Endometrial microvascular endothelial cells (primary cell): ENCODE results near the gene L3MBTL4. TPM values are rescaled to one million over a fixed set of nuclear protein-coding genes. Genes with fewer than 3 reads are reported as not detected.
"Not testable (repeated sequence)": the region's sequence is repeated elsewhere in the genome, so short reads cannot be mapped to it uniquely, and the experiment has no call there.

Experiments used
- in situ Hi-C: cut with HindIII; loops from 2 replicates; pipeline ENCODE4 v1.10.0; 2017; ENCODE audit warnings: low sequenced_read_pairs, low pct_unique_long_range_greater_than_20kb; ENCODE audit errors: inconsistent ontology term
- total RNA-seq: library from RNA; depleted of rRNA; stranded (reverse); fragments of >200 nt; gene quantifications from one replicate; pipeline ENCODE4 v1.2.3, GENCODE V29; 2015; ENCODE audit errors: inconsistent ontology term

L3MBTL4 gene
- total RNA-seq, 1 donor from 2014 or later: under 0.01 TPM

GRCh38 chr18:6327895-6328620 lies 86.7 kb downstream of the L3MBTL4 start:
- in situ Hi-C loops: no loop called here

- in situ Hi-C loops: no loop called here
These were observed 87.2 kb downstream of the L3MBTL4 start for GRCh38 chr18:6327485-6327884.

DNA sequence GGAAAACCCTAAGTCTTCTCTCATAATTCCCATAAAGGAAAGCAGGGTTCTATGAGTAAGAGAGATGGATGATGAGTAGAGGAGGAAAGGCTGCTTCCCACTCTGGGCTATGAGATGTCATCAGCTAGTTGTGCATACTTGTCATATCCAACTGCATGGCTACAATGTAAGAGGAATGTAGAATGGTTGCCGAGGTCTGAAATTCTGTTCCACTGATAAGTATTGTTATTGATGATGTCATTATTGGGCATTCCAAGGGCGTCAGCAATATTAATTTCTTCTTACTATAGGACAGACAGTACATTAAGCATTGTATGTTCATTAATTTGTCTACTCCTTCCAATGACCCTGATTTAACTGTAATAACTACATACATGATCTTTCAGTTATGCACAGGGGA lies 88.1 kb downstream of the L3MBTL4 start:
- in situ Hi-C loops: no loop called here

GRCh38 chr18:6323319-6323889 lies 91.3 kb downstream of the L3MBTL4 start:
- in situ Hi-C loops: no loop called here

DNA sequence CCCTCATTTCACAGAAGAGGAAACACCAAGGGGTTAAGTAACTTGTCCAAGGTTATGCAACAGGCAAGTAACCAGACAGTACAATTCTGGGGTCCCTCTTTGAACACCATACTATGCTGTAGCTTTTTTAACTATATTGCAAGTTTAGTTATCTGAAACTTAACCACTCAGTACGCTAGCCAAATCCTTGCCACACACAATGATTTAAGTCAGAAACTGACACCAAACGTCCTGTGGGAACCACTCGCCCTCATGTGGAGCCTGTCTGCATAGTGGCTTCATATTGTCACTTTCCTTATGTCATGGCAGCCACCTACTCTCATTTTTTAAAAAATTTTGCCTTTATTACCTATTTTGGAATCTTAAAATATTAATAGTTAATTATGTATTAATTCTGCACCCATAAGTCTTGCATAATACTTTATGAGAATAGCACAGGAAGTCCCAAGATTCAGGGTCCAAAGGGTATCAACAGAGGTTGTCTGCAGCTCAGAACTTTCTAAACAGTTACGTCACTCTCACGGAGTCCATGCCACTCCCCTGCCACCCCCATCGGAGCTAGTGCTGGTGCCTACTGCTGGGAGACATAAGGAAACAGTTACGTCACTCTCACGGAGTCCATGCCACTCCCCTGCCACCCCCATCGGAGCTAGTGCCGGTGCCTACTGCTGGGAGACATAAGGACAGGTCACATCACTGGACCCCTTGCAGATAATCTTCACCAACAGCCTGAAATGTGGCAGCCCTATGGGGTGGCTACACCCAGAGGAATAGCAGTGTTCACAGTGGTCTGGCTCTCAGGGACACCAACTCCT lies 99.0 kb downstream of the L3MBTL4 start:
- in situ Hi-C loops: no loop called here

DNA sequence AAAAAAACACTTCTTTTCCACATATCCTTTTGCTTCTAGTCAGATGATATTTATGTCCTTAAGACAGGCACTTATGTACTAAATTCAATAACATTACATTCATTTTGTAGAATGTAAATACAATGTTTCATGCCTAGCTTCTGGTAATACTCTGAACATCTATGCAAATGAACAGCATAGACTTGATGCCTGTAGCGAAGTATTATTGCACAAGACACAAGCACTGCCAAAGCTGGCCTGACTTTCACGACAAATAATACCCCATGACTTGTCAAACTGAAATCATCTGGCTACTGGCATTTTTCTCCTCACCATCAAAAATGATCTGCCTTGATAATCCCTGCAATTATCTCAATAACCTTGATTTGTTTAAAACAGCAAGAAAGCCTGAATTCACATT lies 101.3 kb downstream of the L3MBTL4 start:
- in situ Hi-C loops: no loop called here

GRCh38 chr18:6311456-6312215 lies 103.1 kb downstream of the L3MBTL4 start:
- in situ Hi-C loops: no loop called here

- in situ Hi-C loops: no loop called here
These were observed 104.0 kb downstream of the L3MBTL4 start for GRCh38 chr18:6310714-6311113.

GRCh38 chr18:6297875-6298274 lies 116.8 kb downstream of the L3MBTL4 start:
- in situ Hi-C loops: no loop called here

- in situ Hi-C loops: no loop called here
These were observed 120.4 kb downstream of the L3MBTL4 start for GRCh38 chr18:6294148-6294784.

GRCh38 chr18:6289843-6290242 lies 124.9 kb downstream of the L3MBTL4 start:
- in situ Hi-C loops: no loop called here

DNA sequence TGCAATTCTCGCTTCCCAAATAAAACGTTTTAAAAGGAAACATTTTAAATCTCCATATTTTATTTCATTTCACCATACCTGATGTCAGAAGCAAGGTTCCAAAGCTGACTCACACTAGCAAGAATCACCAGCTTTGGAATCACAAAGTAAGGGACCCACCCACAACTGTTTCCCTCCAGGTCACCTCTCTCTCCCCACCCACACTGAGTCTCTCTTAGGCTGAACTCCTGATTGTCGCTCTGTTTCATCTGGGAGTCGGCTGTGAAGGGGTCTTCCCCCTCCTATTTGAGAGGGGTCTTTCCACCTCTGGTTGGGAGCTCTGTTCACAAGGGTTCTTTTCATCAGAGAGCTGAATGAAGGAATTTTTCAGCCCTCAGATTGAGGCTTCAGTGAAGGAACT lies 128.1 kb downstream of the L3MBTL4 start:
- in situ Hi-C loops: no loop called here

DNA sequence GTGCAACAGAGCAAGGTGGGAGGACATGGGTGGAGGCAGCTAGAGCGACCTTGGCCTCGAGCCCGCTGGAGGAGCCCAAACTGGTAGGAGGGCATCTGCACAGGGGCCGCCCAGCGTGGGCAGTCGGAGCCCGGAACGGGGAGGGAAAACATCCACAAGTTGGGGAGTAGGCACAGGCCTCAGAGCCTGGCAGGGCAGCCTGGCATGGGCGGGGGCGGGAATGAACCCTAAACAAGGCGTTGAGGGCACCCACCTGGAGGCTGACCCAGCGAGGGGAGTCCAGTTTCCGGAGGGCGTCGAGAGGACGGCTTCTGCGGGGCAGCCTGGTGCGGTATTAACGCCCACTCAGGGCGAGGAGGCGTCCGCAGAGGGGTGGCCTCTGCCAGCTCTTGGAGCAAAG lies 129.9 kb downstream of the L3MBTL4 start:
- in situ Hi-C loops: no loop called here

DNA sequence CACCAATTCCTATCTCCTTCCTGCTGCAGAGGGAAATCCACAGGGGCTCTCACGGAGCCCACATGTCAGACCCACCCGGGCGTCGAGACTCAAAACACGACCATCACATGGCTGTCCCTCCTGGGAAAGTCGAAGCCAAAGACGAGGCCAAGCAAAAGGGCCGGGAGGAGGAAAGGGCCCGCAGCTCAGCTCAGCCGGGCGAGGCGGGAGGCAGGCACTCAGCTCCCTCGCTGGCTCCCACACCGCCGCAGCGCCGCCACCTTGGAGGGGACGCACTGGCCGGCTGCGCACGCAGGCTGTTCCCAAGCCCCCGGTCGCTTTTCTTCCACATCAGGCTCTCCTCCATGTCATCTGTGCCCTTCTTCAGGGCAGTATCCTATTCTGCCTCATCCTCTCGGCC lies 130.4 kb downstream of the L3MBTL4 start:
- in situ Hi-C loops: no loop called here

GRCh38 chr18:6281874-6282273 lies 132.8 kb downstream of the L3MBTL4 start:
- in situ Hi-C loops: no loop called here

GRCh38 chr18:6280211-6280743 lies 134.4 kb downstream of the L3MBTL4 start:
- in situ Hi-C loops: no loop called here

DNA sequence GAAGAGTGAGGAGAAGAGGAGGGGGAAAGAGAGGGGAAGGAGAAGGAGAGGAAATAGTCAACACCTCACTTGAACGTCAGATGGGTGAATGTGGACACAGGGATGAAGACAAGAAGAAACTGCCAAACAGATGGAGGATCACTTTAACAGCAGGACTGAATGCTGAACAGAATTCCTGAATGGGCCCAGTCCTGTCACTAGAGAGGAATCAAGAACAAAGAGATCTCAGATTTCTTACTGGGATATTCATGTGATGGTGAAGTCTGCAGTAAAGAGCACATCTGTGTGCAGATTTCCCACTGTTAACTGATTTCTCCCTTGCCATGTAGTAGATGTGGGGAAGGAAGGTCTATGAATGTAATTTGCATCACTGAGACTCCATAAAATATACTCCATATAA lies 135.4 kb downstream of the L3MBTL4 start:
- in situ Hi-C loops: no loop called here

- in situ Hi-C loops: no loop called here
These were observed 141.3 kb downstream of the L3MBTL4 start for GRCh38 chr18:6273423-6273822.

GRCh38 chr18:6272144-6272543 lies 142.6 kb downstream of the L3MBTL4 start:
- in situ Hi-C loops: not testable (repeated sequence)
